HG03571 (cell line): ENCODE results near the gene CTBP2.
"Not testable (repeated sequence)": the region's sequence is repeated elsewhere in the genome, so short reads cannot be mapped to it uniquely, and the experiment has no call there.

ENCODE experiments used
- ATAC-seq: cut with Tn5 transposase; IDR thresholded peaks from one replicate; pipeline ENCODE4 v1.9.1; 2021; ENCODE audit not compliant: unreplicated experiment

The CTBP2 gene

GRCh38 chr10:125089469-125089868 lies 70.9 kb downstream of the CTBP2 start:
- ATAC-seq, result no peak

GRCh38 chr10:125087897-125088215 lies 72.5 kb downstream of the CTBP2 start:
- no peak for ATAC-seq

GRCh38 chr10:125087191-125087896 lies 73.0 kb downstream of the CTBP2 start:
- ATAC-seq, result no peak

- no peak for ATAC-seq
These were observed 73.7 kb downstream of the CTBP2 start for GRCh38 chr10:125086691-125087090.

GRCh38 chr10:125085258-125086054 lies 74.9 kb downstream of the CTBP2 start:
- no peak for ATAC-seq

GRCh38 chr10:125084614-125085257 lies 75.6 kb downstream of the CTBP2 start:
- no peak for ATAC-seq

- no peak for ATAC-seq
These were observed 76.2 kb downstream of the CTBP2 start for GRCh38 chr10:125084191-125084613.

GRCh38 chr10:125083576-125083920 lies 76.8 kb downstream of the CTBP2 start:
- no peak for ATAC-seq

- no peak for ATAC-seq
These were observed 77.3 kb downstream of the CTBP2 start for GRCh38 chr10:125082881-125083575.

GRCh38 chr10:125082471-125082870 lies 77.9 kb downstream of the CTBP2 start:
- ATAC-seq, result not testable (repeated sequence)

GRCh38 chr10:125081931-125082330 lies 78.4 kb downstream of the CTBP2 start:
- ATAC-seq, result no peak

- ATAC-seq, result no peak
These were observed 79.4 kb downstream of the CTBP2 start for GRCh38 chr10:125080984-125081383.

- no peak for ATAC-seq
These were observed 80.1 kb downstream of the CTBP2 start for GRCh38 chr10:125080296-125080695.

- ATAC-seq, result no peak
These were observed 81.2 kb downstream of the CTBP2 start for GRCh38 chr10:125079091-125079600.

- ATAC-seq, result no peak
These were observed 83.3 kb downstream of the CTBP2 start for GRCh38 chr10:125076891-125077541.

GRCh38 chr10:125076121-125076825 lies 84.1 kb downstream of the CTBP2 start:
- ATAC-seq, result no peak

- ATAC-seq, result no peak
These were observed 86.4 kb downstream of the CTBP2 start for GRCh38 chr10:125073996-125074395.

GRCh38 chr10:125072794-125073193 lies 87.6 kb downstream of the CTBP2 start:
- no peak for ATAC-seq

- no peak for ATAC-seq
These were observed 89.4 kb downstream of the CTBP2 start for GRCh38 chr10:125071008-125071407.

GRCh38 chr10:125068406-125068805 lies 92.0 kb downstream of the CTBP2 start:
- no peak for ATAC-seq
